GM12873 (cell line): ENCODE data around the gene VIM.
A peak's percentile ranks its signal among the peaks of the same experiment; 100 is the strongest.

ENCODE experiments used
- CTCF ChIP-seq: IDR thresholded peaks from 2 replicates; pipeline ENCODE4 v1.5.1; 2012; ENCODE audit warnings: low read depth, mild to moderate bottlenecking, moderate library complexity, low read length, control low read depth; ENCODE audit not compliant: insufficient read depth; ENCODE audit errors: missing control alignments

The VIM gene

GRCh38 chr10:17233286-17233991 is 5.4 kb downstream of the VIM start:
- TF ChIP-seq CTCF, result no peak

GRCh38 chr10:17234431-17234945 is 6.4 kb downstream of the VIM start:
- TF ChIP-seq CTCF, result no peak

- peak; percentile 18 for TF ChIP-seq CTCF
These were observed 7.1 kb downstream of the VIM start for GRCh38 chr10:17235136-17235535.

- no peak for TF ChIP-seq CTCF
These were observed 8.6 kb downstream of the VIM start for GRCh38 chr10:17236468-17237148.

- TF ChIP-seq CTCF, result no peak
These were observed 9.1 kb downstream of the VIM start for GRCh38 chr10:17237149-17237527.

- no peak for TF ChIP-seq CTCF
These were observed 9.9 kb downstream of the VIM start for GRCh38 chr10:17237915-17238444.
